DMS 273 (cell line): ENCODE data around the gene EIF4EBP3.

Experiments used
- DNase-seq: peaks from one replicate; lab custom pipeline; 2025; ENCODE audit not compliant: unreplicated experiment; lab: John Stamatoyannopoulos, UW

EIF4EBP3 gene

DNA sequence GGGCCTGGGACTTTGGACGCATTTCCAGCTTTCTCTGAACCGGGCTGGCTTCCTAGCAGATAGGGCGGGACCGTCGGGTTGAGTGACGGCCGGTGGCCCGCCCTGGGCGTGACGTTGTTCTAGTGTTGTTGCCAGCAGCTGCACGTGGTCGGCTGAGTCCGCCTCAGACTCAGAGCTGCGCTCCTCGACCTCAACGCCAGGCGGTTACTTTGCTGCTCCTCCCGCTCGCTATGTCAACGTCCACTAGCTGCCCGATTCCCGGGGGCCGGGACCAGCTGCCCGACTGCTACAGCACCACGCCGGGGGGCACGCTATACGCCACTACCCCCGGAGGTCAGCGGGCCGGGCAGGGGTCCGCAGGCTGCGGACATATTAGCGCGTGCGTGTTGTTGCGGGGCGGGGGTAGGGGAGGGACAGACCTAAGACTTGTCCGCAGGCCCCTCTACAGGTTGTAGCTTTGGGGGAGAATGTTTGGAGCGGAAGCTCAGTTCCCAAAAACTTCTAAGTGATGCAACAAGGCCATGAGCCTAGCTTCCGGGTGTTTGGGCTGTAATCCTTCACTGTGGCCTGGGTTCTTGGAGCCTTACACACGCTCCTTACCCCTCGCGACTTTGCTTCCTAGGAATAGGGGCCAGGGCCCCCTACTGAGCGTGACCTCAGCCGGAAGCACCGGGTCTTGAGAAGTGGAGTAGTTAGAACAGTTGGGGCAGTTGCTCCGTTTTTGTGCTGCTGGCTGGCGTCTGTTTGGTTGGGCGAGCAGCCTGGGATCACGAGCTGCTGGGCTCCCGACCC is at the start of gene EIF4EBP3:
TSS of gene EIF4EBP3 (plus strand) at position 155 of the 792 bp plus-strand sequence. CDS start at position 231, 76 bp downstream.
- peak; percentile 98 for DNase-seq

DNA sequence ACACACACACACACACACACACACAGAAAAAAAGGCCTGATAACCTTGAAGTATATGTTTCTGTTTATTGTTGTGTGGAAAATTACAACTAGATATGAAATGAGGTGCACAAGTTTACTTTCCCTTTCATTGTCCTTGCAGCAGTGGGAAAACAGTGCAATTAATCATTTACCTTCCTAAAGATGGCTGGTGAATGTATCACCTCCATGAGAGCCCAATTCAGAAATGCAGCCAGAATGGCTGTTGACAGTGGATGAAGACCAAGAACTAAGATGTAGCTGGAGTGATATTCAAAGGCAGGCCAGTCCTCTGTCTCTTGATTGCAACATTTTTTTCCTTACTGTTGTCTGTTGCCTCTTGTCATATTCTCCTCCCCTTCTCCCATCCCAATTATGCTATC is 49.6 kb upstream of the EIF4EBP3 start:
- DNase-seq = no peak

DNA sequence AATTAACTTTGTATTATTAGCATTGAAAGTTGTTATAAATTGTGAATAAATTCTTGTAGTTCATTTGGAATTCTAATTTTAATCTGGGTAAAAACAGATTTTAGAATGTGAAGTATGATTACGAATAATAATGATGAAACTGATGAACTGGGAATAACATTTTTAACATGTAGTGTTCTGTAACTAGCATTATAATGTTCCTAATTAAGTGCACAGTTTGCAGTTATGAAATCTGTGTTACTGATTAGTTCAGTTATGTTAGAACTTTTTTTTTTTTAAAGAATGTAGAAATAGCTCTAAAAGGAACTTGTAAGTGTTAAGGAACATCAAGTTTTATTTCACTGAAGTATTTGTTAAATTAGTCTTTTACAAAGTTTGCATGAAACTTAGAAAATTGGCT is 48.9 kb upstream of the EIF4EBP3 start:
- DNase-seq = no peak

DNA sequence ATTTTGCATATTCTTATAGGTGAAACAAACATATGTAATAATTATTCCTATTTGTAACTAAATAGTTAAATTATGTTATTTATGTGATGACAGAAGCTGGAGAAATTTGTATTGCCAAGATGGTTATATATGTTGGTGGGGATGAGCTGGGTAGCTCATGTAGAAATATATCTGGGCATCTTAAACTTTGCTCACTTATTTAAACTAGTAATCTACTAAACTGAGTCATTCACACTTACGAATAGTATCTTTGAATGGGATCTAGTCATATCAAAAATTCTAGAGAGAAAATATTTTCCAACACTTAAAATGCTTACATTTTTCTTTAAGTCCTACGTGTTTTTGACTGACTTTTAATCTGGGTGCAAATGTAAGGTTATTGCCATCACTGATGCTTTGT is 44.6 kb upstream of the EIF4EBP3 start:
- no peak for DNase-seq

DNA sequence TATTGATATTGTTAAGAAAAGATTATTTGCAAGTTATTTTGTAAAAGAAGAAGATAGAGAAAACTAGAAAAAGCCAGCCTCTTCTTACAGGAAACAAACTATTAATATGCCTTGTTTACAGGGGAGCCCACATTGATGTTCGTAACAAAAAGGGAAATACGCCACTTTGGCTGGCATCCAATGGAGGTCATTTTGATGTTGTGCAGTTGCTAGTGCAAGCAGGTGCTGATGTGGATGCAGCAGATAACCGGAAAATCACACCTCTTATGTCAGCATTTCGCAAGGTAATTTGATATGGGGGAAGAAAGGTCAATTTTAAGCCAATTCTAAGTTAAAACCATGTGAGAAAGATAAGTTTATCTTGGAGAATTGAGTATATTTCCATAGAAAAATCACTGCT is 37.6 kb upstream of the EIF4EBP3 start:
- no peak for DNase-seq

DNA sequence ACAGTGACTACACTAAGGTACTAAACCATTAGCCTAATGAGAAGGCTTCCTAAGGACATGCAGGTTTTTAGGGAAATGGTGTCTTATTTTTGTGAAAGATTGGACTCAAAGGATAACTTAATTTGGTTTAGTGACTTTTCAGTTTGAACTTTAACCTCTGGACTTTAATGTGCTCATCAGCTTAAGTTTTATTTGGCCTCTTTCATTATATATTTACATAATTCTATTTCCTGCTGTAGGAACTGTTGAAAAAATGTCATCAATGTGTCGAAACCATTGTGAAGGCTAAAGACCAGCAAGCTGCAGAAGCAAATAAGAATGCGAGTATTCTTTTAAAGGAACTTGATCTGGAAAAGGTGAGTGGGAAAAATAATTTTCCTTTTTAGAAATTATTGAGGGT is 34.3 kb upstream of the EIF4EBP3 start:
- DNase-seq = no peak

DNA sequence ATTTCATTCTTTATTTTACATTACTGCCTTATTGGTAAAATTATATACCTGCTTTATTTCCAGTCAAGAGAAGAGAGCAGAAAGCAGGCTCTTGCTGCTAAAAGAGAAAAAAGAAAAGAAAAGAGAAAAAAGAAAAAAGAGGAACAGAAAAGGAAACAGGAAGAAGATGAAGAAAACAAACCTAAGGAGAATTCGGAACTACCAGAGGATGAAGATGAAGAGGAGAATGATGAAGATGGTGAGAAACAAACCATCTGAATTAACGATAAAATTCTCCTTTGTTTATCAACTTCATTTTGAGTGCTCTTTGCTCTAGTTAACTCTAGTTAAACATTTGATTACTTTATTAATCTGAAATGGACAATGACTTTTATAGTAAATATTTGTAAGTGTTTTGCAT is 23.5 kb upstream of the EIF4EBP3 start:
- no peak for DNase-seq

DNA sequence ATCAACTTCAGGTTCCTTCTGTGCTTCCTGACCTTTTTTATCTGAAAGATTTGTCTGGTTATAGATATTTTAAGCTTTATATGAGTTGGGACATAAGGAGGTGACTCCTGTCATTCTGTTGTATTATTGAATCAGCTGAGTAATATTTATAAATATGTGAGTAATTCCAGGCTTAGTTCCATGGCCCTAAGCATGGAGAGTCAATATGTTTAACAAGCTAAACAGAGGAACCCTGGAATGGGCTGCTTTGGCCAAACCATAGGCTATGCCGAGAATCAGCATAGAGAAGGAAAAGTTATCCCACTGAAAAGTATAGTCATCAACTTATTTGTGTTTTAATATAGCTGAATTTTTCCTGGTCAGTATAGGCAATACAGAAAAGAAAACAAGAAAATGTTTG is 7.2 kb upstream of the EIF4EBP3 start:
- no peak for DNase-seq

DNA sequence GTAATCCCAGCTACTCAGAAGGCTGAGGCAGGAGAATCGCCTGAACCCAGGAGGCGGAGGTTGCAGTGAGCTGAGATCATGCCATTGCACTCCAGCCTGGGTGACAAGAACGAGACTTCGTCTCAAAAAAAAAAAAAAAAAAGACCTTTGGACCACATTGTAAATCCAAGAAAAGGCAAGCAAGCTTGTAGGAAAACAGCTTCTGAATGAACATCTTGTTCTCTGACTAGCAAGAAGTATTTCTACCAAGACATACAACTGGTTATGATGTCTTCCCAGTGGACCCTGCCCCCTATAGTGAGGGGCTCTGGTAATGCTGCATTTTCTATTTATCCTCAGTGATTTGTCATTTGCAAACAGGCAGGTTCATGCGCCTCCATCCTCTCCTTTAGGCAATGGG is 4.5 kb upstream of the EIF4EBP3 start:
- DNase-seq = no peak

DNA sequence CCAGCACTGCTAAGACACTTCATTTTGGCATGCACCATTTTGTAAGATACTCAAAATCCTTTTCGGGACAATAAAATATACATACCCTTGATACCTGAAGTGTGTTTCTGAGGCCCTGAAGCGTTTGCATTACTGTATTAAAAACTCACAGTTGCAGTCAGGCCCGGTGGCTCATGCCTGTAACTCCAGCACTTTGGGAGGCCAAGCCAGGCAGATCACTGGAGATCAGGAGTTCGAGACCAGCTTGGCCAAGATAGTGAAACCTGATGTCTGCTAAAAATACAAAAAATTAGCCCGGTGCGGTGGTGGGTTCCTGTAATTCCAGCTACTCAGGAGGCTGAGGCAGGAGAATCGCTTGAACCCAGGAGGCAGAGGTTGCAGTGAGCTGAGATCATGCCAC is 2.5 kb upstream of the EIF4EBP3 start:
- no peak for DNase-seq

DNA sequence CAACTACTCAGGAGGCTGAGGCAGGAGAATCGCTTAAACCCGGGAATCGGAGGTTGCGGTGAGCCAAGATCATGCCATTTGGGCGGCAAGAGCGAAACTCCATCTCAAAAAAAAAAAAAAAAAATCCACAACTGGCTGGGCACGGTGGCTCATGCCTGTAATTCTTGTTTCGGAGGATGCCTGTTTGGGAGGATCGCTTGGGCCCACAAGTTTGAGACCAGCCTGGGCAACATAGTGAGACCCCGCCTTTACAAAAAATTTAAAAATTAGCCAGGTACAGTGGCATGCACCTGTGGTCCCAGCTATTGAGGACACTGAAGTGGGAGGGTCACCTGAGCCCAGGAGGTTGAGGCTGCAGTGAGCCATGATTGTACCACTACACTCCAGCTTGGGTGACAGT is 1.9 kb upstream of the EIF4EBP3 start:
- no peak for DNase-seq

DNA sequence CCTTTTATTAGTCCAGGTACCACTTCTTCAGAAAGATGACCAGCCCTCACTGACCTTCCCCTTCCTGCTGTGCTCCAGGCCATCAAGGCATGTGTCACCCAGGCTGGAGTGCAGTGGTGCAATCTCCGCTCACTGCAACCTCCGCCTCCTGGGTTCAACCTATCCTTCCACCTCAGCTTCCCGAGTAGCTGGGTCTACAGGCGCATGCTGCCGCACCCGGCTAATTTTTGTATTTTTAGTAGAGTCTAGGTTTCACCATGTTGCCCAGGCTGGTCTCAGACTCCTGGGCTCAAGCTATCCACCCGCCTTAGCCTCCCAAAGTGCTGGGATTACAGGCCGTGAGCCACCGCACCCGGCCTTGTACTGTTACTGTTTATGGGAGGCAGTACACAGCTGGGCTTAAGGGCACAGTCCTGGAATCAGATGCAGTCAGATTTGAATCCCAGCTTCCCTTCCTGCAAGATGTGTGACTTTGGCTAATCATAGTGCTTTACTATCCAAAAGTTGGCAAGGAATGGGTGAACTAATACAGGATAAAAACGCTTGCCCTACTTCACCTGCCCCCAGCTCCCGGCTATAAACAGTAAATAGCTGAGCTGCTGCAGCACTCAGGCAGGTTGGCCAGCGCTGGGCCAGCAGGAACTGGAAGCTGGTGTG is 483 bp upstream of the EIF4EBP3 start:
- no peak for DNase-seq

DNA sequence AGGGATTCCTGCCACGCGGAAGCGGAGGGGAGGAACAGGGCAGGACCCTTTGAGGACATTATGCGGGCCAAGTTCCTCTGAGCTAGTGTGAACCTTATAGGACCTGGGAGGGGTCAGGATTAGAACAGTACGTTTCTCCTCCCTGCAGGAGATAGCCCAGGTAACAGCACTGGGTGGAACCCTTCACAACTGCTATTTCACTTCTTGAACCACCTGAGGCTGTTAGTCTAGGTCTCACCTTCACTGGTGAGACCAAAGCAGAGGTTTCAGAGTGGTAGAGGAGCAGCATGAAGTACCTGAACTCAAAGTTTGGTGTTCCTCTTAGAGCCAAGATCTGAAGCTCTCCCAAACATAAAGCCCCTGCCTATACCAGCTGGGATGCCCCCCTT is 832 bp downstream of the EIF4EBP3 start:
- no peak for DNase-seq

DNA sequence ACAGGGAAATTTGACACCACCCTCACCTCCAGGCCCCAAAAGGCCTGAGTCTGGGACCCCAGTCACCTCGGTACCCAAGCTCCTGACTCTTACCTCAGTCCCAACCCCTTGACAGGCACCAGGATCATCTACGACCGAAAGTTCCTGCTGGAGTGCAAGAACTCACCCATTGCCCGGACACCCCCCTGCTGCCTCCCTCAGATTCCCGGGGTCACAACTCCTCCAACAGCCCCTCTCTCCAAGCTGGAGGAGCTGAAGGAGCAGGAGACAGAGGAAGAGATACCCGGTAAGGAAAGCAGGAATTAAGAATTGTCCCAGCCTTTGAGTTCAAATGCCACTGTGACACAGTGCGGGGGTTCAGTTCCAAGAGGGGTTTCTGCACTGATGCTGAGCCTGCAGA is 1.3 kb downstream of the EIF4EBP3 start:
- no peak for DNase-seq

DNA sequence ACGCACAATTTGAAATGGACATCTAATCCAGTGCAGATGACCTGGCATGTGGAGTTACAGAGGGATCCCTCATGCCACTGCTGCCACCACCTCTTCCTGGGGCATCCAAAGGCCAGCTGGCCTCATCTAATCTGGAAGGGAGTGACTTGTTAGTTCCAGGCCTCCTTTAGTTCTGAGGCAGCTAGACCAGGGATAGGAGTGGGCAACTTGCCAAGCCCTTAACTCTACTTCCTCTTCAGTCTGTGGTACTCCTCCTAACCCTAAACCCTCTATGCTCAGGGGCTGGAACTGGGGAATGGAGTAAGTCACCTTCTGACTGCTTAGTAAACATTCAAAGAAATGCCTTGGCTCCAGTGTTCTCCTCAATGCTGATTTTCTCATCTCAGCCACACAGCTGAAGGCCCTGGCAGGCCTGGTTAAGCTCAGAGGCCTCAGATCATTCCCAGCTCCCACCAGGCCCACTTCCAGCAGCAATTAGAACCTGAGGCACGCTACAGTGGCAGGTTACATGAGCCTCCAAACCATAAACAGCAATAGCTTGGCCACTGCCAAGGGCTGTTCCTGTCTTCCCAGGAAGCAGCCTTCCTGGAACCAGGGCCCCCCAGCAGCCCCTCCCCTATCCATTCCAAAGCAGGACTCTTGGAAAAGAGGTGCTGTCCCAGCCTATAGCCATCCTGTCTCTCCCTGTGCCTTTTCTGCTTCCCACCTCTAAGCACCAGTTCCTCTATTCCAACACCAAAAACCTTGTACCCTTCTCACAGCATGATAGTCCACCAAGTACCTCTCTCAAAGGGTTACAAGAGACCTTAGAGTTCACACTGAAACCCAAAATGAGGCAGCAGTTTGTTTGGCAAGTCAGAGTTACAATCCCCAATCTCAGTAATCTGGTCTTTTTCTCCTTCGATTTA is 2.0 kb downstream of the EIF4EBP3 start:
- peak; percentile 51 for DNase-seq

DNA sequence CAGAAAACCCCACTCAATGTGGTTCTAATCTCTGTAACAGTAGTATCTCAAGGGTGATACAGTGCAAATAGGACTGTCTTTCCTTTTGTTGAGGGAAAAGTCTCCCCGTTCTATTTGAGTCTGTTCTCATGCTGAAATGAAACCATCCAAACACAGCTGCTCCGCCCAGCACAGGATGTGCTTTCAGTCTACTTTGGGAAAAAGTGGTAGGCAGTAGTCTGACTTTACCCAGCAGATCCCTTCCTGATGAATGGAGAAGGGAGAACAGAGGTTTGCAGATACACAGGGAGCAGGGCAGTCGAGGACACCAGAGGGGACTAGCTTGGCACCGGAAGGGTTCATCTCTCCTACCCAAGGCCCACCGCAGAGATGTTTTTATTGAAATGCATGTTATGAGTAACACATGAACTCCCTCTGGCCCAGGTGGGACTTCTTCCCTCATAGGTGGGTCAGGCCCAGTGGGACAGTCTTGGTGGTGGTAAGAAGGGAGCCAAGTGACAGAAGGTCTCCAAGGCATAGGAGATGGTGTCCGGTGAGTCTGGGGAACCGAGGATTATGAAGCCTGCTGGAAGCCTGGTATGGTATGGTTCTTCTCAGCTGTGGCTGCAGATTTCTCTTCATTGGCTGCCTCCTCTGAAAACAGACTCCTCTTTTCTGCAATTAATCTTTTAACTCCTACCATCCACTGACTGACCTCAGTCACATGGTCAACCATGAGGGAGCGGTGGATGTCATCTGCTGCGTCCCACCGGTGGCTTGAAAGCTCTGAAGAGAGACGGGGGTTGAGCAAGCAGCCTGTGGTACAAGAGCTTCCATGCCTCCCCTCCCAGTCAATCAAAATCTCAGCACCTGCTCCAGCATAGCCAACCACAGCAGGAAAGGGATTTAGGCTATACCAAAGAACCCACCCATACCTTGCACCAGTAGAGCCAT is 3.0 kb downstream of the EIF4EBP3 start:
- DNase-seq = no peak

DNA sequence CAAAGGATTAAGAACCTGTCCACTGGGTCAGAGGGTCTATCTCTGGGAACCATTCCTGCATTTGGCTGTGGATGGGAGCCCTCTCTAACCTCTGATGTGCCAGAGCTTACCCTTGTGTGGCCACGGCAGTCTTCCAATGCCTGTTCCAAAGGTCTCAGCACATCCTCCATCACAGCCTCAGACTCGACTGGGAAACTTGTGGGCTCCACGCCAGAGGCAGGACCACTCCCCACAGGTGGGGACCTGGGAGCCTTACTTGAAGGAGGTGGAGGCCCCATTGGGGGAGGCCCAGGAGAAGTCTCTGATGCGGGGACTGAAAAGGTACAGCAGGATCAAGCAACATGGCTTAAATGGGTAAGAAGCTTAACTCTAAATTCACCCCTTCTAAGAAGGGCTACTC is 4.4 kb downstream of the EIF4EBP3 start:
- DNase-seq = no peak

DNA sequence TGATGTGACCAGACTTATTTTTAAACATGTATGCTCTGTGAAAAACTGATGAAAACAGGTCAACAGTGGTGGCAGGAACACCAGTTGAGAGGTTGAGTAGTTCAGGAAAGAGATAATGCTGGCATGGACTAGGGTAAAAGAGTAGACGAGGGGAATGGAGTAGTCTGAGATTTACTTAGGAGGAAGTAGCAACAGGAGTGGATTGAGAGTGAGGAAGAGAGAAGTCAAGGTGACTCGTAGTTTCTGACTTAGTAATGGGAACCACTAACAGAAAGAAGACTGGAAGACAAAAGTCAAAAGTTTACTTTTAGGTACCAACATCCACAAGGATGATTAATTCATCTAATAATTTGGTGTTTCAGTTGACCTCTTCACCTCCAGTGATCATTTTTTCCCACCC is 6.2 kb downstream of the EIF4EBP3 start:
- DNase-seq = no peak

DNA sequence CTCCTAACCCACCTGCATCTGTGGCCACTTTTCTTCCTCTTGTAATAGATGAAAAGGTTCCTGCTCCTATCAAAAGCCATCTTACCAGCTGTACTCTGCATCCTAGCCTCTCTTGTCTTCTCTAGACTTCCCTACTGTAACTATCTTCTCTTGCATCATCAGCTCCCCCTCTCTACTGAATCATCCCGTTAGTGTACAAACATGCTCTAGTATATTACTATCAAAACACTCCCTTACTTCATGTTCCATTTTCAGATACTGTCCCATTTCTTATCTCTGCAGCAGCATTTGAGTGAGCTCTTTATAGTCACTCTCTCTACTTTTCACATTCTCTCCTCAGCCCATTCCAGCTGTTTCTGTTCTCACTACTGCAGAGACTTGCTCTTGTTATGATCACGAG is 7.0 kb downstream of the EIF4EBP3 start:
- DNase-seq = no peak

DNA sequence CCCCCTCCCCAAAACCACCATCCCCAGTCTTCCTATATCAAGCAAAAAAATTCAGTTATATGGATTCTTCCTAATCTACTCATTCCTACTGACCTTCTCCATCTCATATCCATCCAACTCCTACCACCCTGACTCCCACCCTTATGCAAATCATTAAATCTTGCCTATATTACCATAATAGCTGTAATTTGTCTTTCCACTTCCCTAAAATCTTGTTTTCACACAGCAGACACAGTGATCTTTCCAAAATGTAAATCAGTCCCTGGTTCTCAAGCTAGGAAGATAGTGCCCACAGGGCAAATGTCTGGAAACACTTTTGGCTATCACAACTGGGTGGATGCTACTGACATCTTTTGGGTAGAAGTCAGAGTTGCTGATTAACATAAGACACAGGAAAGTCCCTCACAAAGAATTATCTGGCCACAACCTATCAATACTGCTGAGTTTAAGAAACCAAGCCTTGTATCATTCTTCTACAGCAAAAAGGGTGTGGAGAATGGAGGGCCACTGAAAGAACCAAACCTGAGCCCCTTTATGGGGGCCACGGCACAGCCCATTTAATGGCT is 8.4 kb downstream of the EIF4EBP3 start:
- no peak for DNase-seq
